HepG2 (cell line): Measurements from ENCODE around the gene MIA2. TPM values are rescaled to one million over a fixed set of nuclear protein-coding genes. Genes with fewer than 3 reads are reported as not detected.

Source experiments
- ATAC-seq: fragments of 200-7000 bp; cut with Tn5 transposase; 3 replicates; pipeline ENCODE4 v1.9.1; 2020; ENCODE audit warnings: mild to moderate bottlenecking, moderate library complexity
- BruUV-seq: library from RNA; stranded (reverse); fragments of 400-500 nt; replicated peaks from 2 replicates; lab custom pipeline; 2021; lab: Mats Ljungman, UMichigan
- CTCF ChIA-PET: fragments of 300-600 bp; formaldehyde crosslinking; extraction: SDS; loops from one replicate; lab custom pipeline; 2021; ENCODE audit warnings: low total read pairs, inconsistent platforms, low intra/inter-chr PET ratio; lab: Yijun Ruan, JAX
- POLR2A ChIA-PET: fragments of 350-600 bp; sonication (Branson Sonifier 250); formaldehyde crosslinking; loops from one replicate; lab custom pipeline; 2020; ENCODE audit warnings: antibody characterized with exemption, inconsistent platforms; lab: Yijun Ruan, JAX
- DNase-seq: peaks from one replicate; pipeline ENCODE4 v3.0.0-alpha.2; 2015; ENCODE audit warnings: low spot score
- FAIRE-seq: peaks from 3 replicates; lab custom pipeline; 2011; peaks lifted over from hg19 to GRCh38; lab: Jason Lieb, UNC
- H2AFZ ChIP-seq: one replicate; pipeline ENCODE4 v1.6.1; 2011; ENCODE audit warnings: low read length, inconsistent platforms
- H3K27ac ChIP-seq: fragments of 300-600 bp; 3 replicates; pipeline ENCODE4 v1.8.0; 2011; ENCODE audit warnings: mixed run types, mild to moderate bottlenecking, mixed read lengths, low read length, inconsistent platforms; ENCODE audit not compliant: insufficient read depth; ENCODE audit errors: extremely low read length
- H3K27me3 ChIP-seq, 2 experiments: fragments of 200-600 bp in 1 of 2; 2 replicates in 1 of 2; 3 replicates in 1 of 2; pipeline versions ENCODE4 v1.6.0 to v1.8.0; 2011; ENCODE audit warnings: low read length in 2 of 2, mild to moderate bottlenecking in 2 of 2, moderate library complexity in 2 of 2, inconsistent platforms in 1 of 2; ENCODE audit not compliant: insufficient read depth in 2 of 2, control insufficient read depth in 1 of 2
- H3K36me3 ChIP-seq, 2 experiments: fragments of 200-600 bp in 1 of 2; replicated peaks in 1 of 2; 2 replicates in 1 of 2; 3 replicates in 1 of 2; pipeline versions ENCODE4 v1.5.1 to v1.8.0; 2011; ENCODE audit warnings: low read length in 2 of 2, inconsistent platforms in 1 of 2; ENCODE audit not compliant: insufficient read depth in 2 of 2, control insufficient read depth in 1 of 2
- H3K4me1 ChIP-seq: 2 replicates; pipeline ENCODE4 v1.5.1; 2012; ENCODE audit warnings: low read length, inconsistent platforms; ENCODE audit not compliant: insufficient read depth
- H3K4me2 ChIP-seq: 2 replicates; pipeline ENCODE4 v1.6.0; 2011; ENCODE audit warnings: low read depth, low read length, inconsistent platforms
- H3K4me3 ChIP-seq, 3 experiments: fragments of 200-600 bp in 1 of 3; sonication (generic), shearing (Covaris generic) in 1 of 3; replicated peaks in 1 of 3; 2 replicates each; pipeline ENCODE4 v1.5.1; 2011 to 2016; ENCODE audit warnings: low read length in 3 of 3, inconsistent platforms in 2 of 3, low read depth in 2 of 3, mild to moderate bottlenecking in 2 of 3, control low read depth in 1 of 3, mixed read lengths in 1 of 3; ENCODE audit not compliant: insufficient read depth in 1 of 3
- H3K79me2 ChIP-seq: one replicate; pipeline ENCODE4 v1.6.1; 2011; ENCODE audit warnings: low read length, inconsistent platforms; ENCODE audit not compliant: insufficient read depth
- H3K9ac ChIP-seq: 2 replicates; pipeline ENCODE4 v1.6.0; 2011; ENCODE audit warnings: mild to moderate bottlenecking, low read depth, low read length, inconsistent platforms; ENCODE audit not compliant: insufficient read depth
- H3K9me3 ChIP-seq: 2 replicates; pipeline ENCODE4 v1.5.1; 2012; ENCODE audit warnings: mild to moderate bottlenecking, low read length
- H4K20me1 ChIP-seq: 2 replicates; pipeline ENCODE4 v1.6.0; 2011; ENCODE audit warnings: inconsistent platforms, mild to moderate bottlenecking, low read length, moderate library complexity; ENCODE audit not compliant: insufficient read depth
- ATF7-NPFF ChIP-seq: sonication (generic); formaldehyde crosslinking; IDR thresholded peaks from 2 replicates; pipeline ENCODE4 v1.8.1; 2023; ENCODE audit warnings: mild to moderate bottlenecking, low read depth, missing genetic modification reagents, moderate library complexity
- E2F5 ChIP-seq: sonication (generic); formaldehyde crosslinking; conservative IDR thresholded peaks from 2 replicates; pipeline ENCODE4 v1.4.0; 2020; ENCODE audit warnings: missing genetic modification reagents
- FIP1L1 ChIP-seq: fragments of 200-400 bp; formaldehyde crosslinking; IDR thresholded peaks from 2 replicates; pipeline ENCODE4 v1.6.1; 2018; ENCODE audit warnings: low read depth, mild to moderate bottlenecking, low read length, moderate library complexity, borderline replicate concordance; ENCODE audit not compliant: insufficient read depth
- HNF4A ChIP-seq: sonication (generic); formaldehyde crosslinking; IDR thresholded peaks from 2 replicates; pipeline ENCODE4 v1.4.0; 2020; ENCODE audit warnings: missing genetic modification reagents
- HNRNPLL ChIP-seq: fragments of 200-400 bp; formaldehyde crosslinking; IDR thresholded peaks from 2 replicates; pipeline ENCODE4 v1.6.1; 2017; ENCODE audit warnings: mild to moderate bottlenecking, low read depth, low read length; ENCODE audit not compliant: poor library complexity, severe bottlenecking
- KDM4B ChIP-seq: sonication (generic); formaldehyde crosslinking; IDR thresholded peaks from 2 replicates; pipeline ENCODE4 v1.4.0; 2020; ENCODE audit warnings: missing genetic modification reagents
- LBX2 ChIP-seq: sonication (generic); formaldehyde crosslinking; IDR thresholded peaks from 2 replicates; pipeline ENCODE4 v1.5.0; 2020; ENCODE audit warnings: missing genetic modification reagents, mild to moderate bottlenecking, borderline replicate concordance
- NCOA2 ChIP-seq: sonication (generic); formaldehyde crosslinking; IDR thresholded peaks from 2 replicates; pipeline ENCODE4 v1.8.0; 2022; ENCODE audit warnings: inconsistent platforms
- ZBTB7B ChIP-seq: sonication (generic); formaldehyde crosslinking; IDR thresholded peaks from 2 replicates; pipeline ENCODE4 v1.4.0; 2020; ENCODE audit warnings: missing genetic modification reagents
- ZGPAT ChIP-seq: IDR thresholded peaks from 2 replicates; pipeline ENCODE4 v1.6.1; 2016; ENCODE audit warnings: mild to moderate bottlenecking
- ZNF138 ChIP-seq: sonication (generic); formaldehyde crosslinking; IDR thresholded peaks from 2 replicates; pipeline ENCODE4 v1.5.0; 2020; ENCODE audit warnings: mild to moderate bottlenecking, low read depth, missing genetic modification reagents
- ZNF274 ChIP-seq: sonication (generic); formaldehyde crosslinking; IDR thresholded peaks from 2 replicates; pipeline ENCODE4 v1.5.1; 2020; ENCODE audit warnings: mild to moderate bottlenecking, missing genetic modification reagents
- ZNF382 ChIP-seq: sonication (generic); formaldehyde crosslinking; IDR thresholded peaks from 2 replicates; pipeline ENCODE4 v1.5.0; 2020; ENCODE audit warnings: missing genetic modification reagents, mild to moderate bottlenecking, borderline replicate concordance
- ZNF83 ChIP-seq: sonication (generic); formaldehyde crosslinking; IDR thresholded peaks from 2 replicates; pipeline ENCODE4 v1.4.0; 2020; ENCODE audit warnings: missing genetic modification reagents, mild to moderate bottlenecking, borderline replicate concordance
- WGBS: methylation state at CpG from one replicate; pipeline ENCODE4 v1.1.6; 2017; ENCODE audit warnings: low lambda C conversion rate; 5-methylcytosine and 5-hydroxymethylcytosine counted together
- in situ Hi-C: cut with HindIII; loops from 2 replicates; pipeline ENCODE4 v1.10.0; 2017; ENCODE audit warnings: low pct_unique_long_range_greater_than_20kb; ENCODE audit not compliant: extremely low pct_ligation_motif_present
- intact Hi-C: fragments of 100-400 bp; cut with micrococcal nuclease; formaldehyde crosslinking; loops from one replicate; pipeline ENCODE4 v1.10.0; 2022; ENCODE audit not compliant: unreplicated experiment
- polyA plus RNA-seq, 8 experiments: library from polyadenylated mRNA; depleted of rRNA in 3 of 8; stranded (reverse) in 7 of 8; unstranded in 1 of 8; fragments of >200 nt; fragmentation: Illumina TruSeq in 4 of 8; extraction: Trizol in 4 of 8; gene quantifications; 2 replicates each; pipeline versions ENCODE4 v1.2.1 to v1.2.3, GENCODE V29; 2011 to 2016; ENCODE audit warnings: low read depth in 4 of 8, missing spikeins in 1 of 8, mixed read lengths in 1 of 8; ENCODE audit not compliant: insufficient read depth in 1 of 8
- total RNA-seq, 5 experiments: library from RNA; depleted of rRNA; stranded (reverse); fragments of >200 nt; fragmentation: Illumina TruSeq; extraction: Trizol; gene quantifications; 2 replicates each; pipeline ENCODE4 v1.2.3, GENCODE V29; 2016; ENCODE audit warnings: low read depth in 1 of 5
- TF ChIP-seq, protein P1 (sequence below), 2 experiments: sonication (generic) in 1 of 2; formaldehyde crosslinking in 1 of 2; IDR thresholded peaks; 2 replicates each; pipeline versions ENCODE4 v1.4.0 to v1.6.1; 2018 to 2020; ENCODE audit warnings: missing genetic modification reagents in 2 of 2, borderline replicate concordance in 1 of 2, low read depth in 1 of 2, mild to moderate bottlenecking in 1 of 2, missing biosample characterization in 1 of 2

MIA2 gene
- total and polyA plus RNA-seq, 2 of the 13 experiments (the other 11 are each of a cell fraction or from before 2014, with no cell fraction given): 134 to 158 TPM

DNA sequence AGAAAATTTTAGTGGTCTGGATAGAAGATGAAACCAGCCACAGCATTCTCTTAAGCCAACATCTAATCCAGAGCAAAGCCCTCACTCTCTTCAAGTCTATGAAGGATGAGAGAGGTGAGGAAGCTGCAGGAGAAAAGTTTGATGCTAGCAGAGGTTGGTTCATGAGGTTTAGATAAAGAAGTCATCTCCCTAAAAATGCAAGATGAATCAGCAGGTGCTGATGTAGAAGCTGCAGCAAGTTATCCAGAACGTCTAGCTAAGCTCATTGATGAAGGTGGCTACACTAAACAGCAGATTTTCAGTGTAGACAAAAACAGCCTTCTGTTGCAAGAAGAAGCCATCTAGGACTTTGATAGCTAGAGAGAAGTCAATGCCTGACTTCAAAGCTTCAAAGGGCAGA lies 150.0 kb downstream of the MIA2 start:
- no peak overlapping the region for H3K4me3 ChIP-seq
- H3K79me2 ChIP-seq: no peaks in the 10 kb centered on the region
- no peaks in the 10 kb centered on the region for H4K20me1 ChIP-seq
- POLR2A ChIA-PET: interaction anchor here (0.6 to 1.6 kb wide), 4 partner anchors 8 to 281 kb away, joined by 3 to 5 read pairs (median 4); partner anchors contain the start of genes FBXO33, SEC23A and TRAPPC6B
- intact Hi-C loops: no loop called here
- DNase-seq (no peak), ATAC-seq (no peak; the same call in 2 of the 3 replicates), FAIRE-seq (no peak)
- H3K36me3 ChIP-seq: peaks cover 0 to 2% of the 10 kb centered on the region in 2 experiments; a peak in 1 of 5 replicates
- CTCF ChIA-PET: no interaction called here
- 83% methylated on average over 1 of the region's 1 CpG for WGBS
- no peak overlapping the region for H3K9ac ChIP-seq
- H3K4me2 ChIP-seq: no peak overlapping the region
- no peaks in the 10 kb centered on the region for H3K4me1 ChIP-seq
- BruUV-seq: no TSS peak
- no peak overlapping the region for H2AFZ ChIP-seq
- in situ Hi-C loops: no loop called here
- no peaks in the 10 kb centered on the region for H3K9me3 ChIP-seq
- no peaks in the 10 kb centered on the region for H3K27me3 ChIP-seq
- no peak overlapping the region for H3K27ac ChIP-seq
- no peak for TF ChIP-seq ZNF382
- no peak for TF ChIP-seq ZNF83 (CRISPR knock-in tag)
- TF ChIP-seq HNRNPLL: no peak
- no peak for TF ChIP-seq ZNF274 (CRISPR knock-in tag)
- TF ChIP-seq, protein P1, sequence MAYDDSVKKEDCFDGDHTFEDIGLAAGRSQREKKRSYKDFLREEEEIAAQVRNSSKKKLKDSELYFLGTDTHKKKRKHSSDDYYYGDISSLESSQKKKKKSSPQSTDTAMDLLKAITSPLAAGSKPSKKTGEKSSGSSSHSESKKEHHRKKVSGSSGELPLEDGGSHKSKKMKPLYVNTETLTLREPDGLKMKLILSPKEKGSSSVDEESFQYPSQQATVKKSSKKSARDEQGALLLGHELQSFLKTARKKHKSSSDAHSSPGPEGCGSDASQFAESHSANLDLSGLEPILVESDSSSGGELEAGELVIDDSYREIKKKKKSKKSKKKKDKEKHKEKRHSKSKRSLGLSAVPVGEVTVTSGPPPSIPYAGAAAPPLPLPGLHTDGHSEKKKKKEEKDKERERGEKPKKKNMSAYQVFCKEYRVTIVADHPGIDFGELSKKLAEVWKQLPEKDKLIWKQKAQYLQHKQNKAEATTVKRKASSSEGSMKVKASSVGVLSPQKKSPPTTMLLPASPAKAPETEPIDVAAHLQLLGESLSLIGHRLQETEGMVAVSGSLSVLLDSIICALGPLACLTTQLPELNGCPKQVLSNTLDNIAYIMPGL (CRISPR knock-in tag; IDR thresholded peaks at IDR 0.05; ENCODE audit: borderline replicate concordance in 1 of 2, low read depth in 1 of 2): no peak
- no peak for TF ChIP-seq ATF7-NPFF (CRISPR knock-in tag)
- TF ChIP-seq LBX2 (CRISPR knock-in tag): no peak
- TF ChIP-seq ZBTB7B (CRISPR knock-in tag): no peak
- TF ChIP-seq HNF4A (CRISPR knock-in tag): no peak
- TF ChIP-seq ZNF138 (CRISPR knock-in tag): no peak
- no peak for TF ChIP-seq E2F5 (CRISPR knock-in tag)
- TF ChIP-seq ZGPAT: no peak
- TF ChIP-seq FIP1L1: no peak
- TF ChIP-seq KDM4B (CRISPR knock-in tag): no peak
- no peak for TF ChIP-seq NCOA2 (CRISPR knock-in tag)
